GM19240 (cell line): ENCODE results near the gene PRAC1.
A peak's percentile ranks its signal among the peaks of the same experiment; 100 is the strongest.

Experiments
- DNase-seq: peaks from one replicate; pipeline ENCODE4 v3.0.0; 2011; ENCODE audit warnings: low spot score; ENCODE audit not compliant: insufficient read length

PRAC1 gene

GRCh38 chr17:48704361-48705248 is 17.7 kb downstream of the PRAC1 start:
- no peak for DNase-seq

GRCh38 chr17:48701864-48702532 is 20.3 kb downstream of the PRAC1 start:
- no peak for DNase-seq

GRCh38 chr17:48693178-48693577 is 29.1 kb downstream of the PRAC1 start:
- no peak for DNase-seq

- no peak for DNase-seq
Measured at GRCh38 chr17:48692049-48692448, 30.3 kb downstream of the PRAC1 start.

GRCh38 chr17:48690655-48691054 is 31.7 kb downstream of the PRAC1 start:
- no peak for DNase-seq

GRCh38 chr17:48681609-48682008 is 40.7 kb downstream of the PRAC1 start:
- DNase-seq: no peak

- no peak for DNase-seq
Measured at GRCh38 chr17:48679385-48680096, 42.8 kb downstream of the PRAC1 start.

GRCh38 chr17:48678141-48678971 is 44.0 kb downstream of the PRAC1 start:
- peak; percentile 65 for DNase-seq

GRCh38 chr17:48676963-48677558 is 45.3 kb downstream of the PRAC1 start:
- DNase-seq: no peak

GRCh38 chr17:48672340-48672739 is 50.0 kb downstream of the PRAC1 start:
- DNase-seq: no peak
